ENCODE measurements around the gene DLD. TPM values are rescaled to one million over a fixed set of nuclear protein-coding genes. Genes with fewer than 3 reads are reported as not detected.
"Not testable (repeated sequence)": the region's sequence is repeated elsewhere in the genome, so short reads cannot be mapped to it uniquely, and the experiment has no call there.

Gene DLD
- 44.1 and 65.8 TPM in 2 replicates for total RNA-seq (2014; rRNA removed; shearing (Covaris generic))
- 110 and 115 TPM in 2 replicates for polyA plus RNA-seq (2015; cell fraction: cytosol; rRNA removed)
- polyA plus RNA-seq (2015; cell fraction: nucleus; rRNA removed), result 114 and 158 TPM in 2 replicates

GRCh38 chr7:107890962-107891635 is at the start of gene DLD:
Gene DLD (plus strand): TSS chr7:107891183. CDS start chr7:107891251, 68 bp downstream.
- peak; percentile 86 for DNase-seq (ENCODE audit: low read depth)

GRCh38 chr7:107842213-107842612 is 48.8 kb upstream of the DLD start:
- DNase-seq (ENCODE audit: low read depth), result no peak

- no peak for DNase-seq (ENCODE audit: low read depth)
Observed at GRCh38 chr7:107843184-107843583, 47.8 kb upstream of the DLD start.

GRCh38 chr7:107846324-107846723 is 44.7 kb upstream of the DLD start:
- DNase-seq (ENCODE audit: low read depth), result no peak

- no peak for DNase-seq (ENCODE audit: low read depth)
Observed at GRCh38 chr7:107847168-107847835, 43.7 kb upstream of the DLD start.

GRCh38 chr7:107847836-107848175 is 43.2 kb upstream of the DLD start:
- DNase-seq (ENCODE audit: low read depth), result not testable (repeated sequence)

GRCh38 chr7:107848211-107848610 is 42.8 kb upstream of the DLD start:
- not testable (repeated sequence) for DNase-seq (ENCODE audit: low read depth)

- no peak for DNase-seq (ENCODE audit: low read depth)
Observed at GRCh38 chr7:107850216-107850615, 40.8 kb upstream of the DLD start.

GRCh38 chr7:107850643-107851042 is 40.3 kb upstream of the DLD start:
- DNase-seq (ENCODE audit: low read depth), result no peak

GRCh38 chr7:107854454-107854853 is 36.5 kb upstream of the DLD start:
- DNase-seq (ENCODE audit: low read depth), result no peak

GRCh38 chr7:107854989-107855388 is 36.0 kb upstream of the DLD start:
- DNase-seq (ENCODE audit: low read depth), result peak; percentile 68

- DNase-seq (ENCODE audit: low read depth), result no peak
Observed at GRCh38 chr7:107856806-107857540, 34.0 kb upstream of the DLD start.

GRCh38 chr7:107857541-107857912 is 33.5 kb upstream of the DLD start:
- DNase-seq (ENCODE audit: low read depth), result peak; percentile 71

GRCh38 chr7:107858280-107858679 is 32.7 kb upstream of the DLD start:
- no peak for DNase-seq (ENCODE audit: low read depth)

GRCh38 chr7:107860279-107860961 is 30.6 kb upstream of the DLD start:
- no peak for DNase-seq (ENCODE audit: low read depth)

- DNase-seq (ENCODE audit: low read depth), result peak; percentile 24
Observed at GRCh38 chr7:107860981-107861652, 29.9 kb upstream of the DLD start.

- DNase-seq (ENCODE audit: low read depth), result peak; percentile 51
Observed at GRCh38 chr7:107865956-107866775, 24.8 kb upstream of the DLD start.

GRCh38 chr7:107867858-107868466 is 23.0 kb upstream of the DLD start:
- DNase-seq (ENCODE audit: low read depth), result no peak

GRCh38 chr7:107870427-107871000 is 20.5 kb upstream of the DLD start:
- DNase-seq (ENCODE audit: low read depth), result no peak
